Fibroblast of the conjunctiva (primary cell): ENCODE results near the gene IPMK.
"Not testable (repeated sequence)": the region's sequence is repeated elsewhere in the genome, so short reads cannot be mapped to it uniquely, and the experiment has no call there.

Experiments
- DNase-seq: peaks from one replicate; pipeline ENCODE4 v3.0.0-alpha.2; 2010; ENCODE audit warnings: low read depth

IPMK gene

DNA sequence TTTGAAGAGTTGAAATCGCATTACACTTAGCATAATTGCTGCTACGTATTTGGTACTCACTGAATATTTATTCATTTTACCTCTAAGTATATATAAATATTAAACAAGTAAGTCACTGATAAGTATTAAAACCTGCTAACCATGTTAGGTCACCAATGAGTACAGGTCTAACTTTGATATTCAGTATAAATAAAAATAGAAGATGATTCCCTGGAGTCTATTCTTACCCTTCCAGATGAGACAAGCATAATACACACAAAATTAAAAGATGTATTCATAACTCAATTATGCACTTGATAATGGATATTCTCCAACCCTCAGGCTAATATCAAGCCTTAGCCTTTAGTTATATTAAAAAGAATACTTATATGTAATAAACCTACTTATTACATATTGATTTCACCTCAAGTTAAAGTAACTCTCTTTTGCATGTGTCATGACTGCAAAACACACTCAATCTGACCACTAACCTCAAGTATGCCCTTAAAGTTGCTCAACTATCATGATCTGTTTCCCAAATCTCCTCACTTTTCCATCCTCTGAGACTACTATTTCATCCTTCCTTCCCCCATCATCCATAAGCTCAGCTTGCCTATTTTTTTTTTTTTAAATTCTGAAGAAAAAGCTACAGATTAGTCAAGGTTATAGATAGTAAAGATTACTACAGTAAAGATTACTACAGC lies 46.8 kb downstream of the IPMK start:
- no peak for DNase-seq

DNA sequence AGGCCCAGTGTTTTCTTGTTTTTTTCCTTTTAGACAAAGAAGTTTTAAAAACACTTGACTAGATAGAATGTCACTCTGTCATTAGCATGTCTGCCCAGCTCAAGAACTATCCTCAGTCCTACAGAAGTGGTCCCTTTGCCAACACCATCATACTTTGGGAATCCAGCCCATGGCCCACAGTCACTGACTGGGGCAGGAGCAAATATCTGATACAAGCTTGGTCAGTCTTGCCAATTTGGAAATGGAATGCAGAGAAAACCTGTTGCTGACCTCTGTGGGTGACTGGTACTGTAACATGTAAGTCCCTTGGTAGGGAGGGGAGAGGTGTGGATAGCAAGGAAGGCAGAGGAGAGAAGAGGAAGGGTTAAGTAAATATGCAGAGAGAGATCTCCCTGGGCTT lies 47.8 kb downstream of the IPMK start:
- DNase-seq, result no peak

- no peak for DNase-seq
Measured at GRCh38 chr10:58217612-58218011, 50.1 kb downstream of the IPMK start.

DNA sequence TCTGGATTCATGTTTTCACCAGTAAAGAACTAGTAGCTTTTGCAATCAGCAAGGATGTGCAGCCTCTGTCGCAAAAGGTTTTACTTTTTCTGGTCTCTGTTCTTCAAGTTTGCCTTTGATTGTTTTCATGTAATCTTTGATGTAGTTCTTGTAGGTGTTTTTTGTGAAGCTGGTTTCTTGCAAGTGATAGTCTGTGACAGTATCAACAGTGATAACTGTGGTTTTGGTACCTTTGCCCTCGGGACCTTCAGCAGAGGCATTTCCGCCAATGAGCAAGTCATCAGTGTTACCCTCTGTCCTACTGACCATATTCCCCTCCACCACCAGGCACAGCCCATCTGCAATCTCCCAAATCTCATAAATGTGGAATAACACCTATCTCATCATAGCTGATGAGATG lies 55.1 kb downstream of the IPMK start:
- DNase-seq, result no peak

DNA sequence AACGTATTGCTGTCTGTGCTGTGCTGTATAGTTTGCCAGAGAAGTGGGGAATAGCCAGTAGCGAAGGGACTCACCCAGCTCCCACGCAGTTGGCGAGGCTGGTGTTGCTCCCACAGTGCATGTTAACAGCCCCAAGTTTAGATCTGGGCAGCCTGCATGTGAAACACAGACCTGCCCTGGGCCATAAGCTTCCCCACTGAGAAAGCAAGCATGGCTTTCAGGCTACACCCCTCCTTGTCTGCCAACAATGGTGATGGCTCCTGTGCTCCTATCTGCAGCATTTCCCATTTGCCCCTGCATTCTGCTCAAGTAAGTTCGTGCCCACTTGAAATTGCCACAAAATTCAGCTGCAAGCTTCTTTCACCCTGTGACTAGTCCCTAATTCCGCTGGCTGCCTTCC lies 57.5 kb downstream of the IPMK start:
- DNase-seq, result no peak

GRCh38 chr10:58209669-58210068 lies 58.0 kb downstream of the IPMK start:
- no peak for DNase-seq

- DNase-seq, result no peak
Measured at GRCh38 chr10:58206251-58206650, 61.4 kb downstream of the IPMK start.

DNA sequence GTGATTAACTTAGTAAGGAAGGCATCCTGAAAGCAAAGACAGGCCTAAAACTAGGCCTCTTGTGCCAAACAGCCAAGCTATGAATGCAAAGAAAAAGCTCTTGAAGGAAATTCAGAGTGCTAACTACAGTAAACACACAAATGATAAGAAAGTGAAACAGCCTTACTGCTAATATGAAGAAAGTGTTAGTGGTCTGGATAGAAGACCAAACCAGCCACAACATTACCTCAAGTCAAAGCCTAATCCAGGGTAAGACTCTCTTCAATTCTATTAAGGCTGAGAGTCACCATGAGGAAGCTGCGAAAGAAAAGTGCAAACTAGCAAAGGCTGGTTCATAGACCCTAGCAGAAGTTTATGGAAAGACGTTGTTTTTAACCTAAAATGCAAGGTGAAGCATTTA lies 66.0 kb downstream of the IPMK start:
- DNase-seq, result no peak

DNA sequence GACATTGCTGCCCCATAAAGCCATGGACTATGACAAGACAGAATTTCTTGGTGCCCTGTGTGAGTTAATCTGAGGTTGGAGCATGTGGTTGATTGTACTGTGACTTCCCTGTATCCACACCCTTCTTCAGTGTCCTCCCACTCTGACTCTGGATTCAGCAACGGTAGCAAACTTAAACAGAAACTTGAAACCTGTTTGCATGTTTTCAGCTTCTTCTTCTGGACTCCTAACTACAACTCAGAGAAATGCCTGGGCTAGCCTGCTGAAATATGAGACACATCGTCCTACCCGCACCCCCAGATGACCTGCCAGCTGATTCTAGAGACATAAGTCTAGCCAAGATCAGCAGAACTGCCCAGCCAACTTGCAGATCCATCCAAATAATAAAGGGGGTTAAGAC lies 78.4 kb downstream of the IPMK start:
- peak; percentile 30 for DNase-seq

DNA sequence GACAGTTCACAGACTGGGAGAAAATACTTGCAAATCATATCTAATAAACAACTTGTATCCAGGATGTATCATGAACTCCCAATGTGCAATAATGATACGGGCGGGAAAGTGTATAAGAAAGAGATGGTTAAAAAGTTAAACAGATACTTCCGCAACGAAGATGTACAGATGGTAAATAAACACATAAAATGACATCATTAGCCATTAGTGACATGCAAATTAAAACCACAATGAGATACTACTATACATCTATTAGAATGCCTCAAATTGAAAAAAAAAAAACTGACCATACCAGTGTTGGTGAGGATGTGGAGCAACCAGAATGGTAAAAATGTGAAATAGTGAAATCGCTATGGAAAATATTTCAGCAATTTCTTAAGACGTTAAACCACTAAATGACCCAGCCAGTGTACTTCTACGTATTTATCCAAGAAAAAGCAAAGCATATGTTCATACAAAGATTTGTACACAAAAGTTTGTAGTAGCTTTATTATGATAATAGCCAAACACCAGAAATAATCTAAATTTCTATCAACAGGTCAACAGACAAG lies 83.5 kb downstream of the IPMK start:
- no peak for DNase-seq

- no peak for DNase-seq
Measured at GRCh38 chr10:58180666-58181065, 87.0 kb downstream of the IPMK start.

DNA sequence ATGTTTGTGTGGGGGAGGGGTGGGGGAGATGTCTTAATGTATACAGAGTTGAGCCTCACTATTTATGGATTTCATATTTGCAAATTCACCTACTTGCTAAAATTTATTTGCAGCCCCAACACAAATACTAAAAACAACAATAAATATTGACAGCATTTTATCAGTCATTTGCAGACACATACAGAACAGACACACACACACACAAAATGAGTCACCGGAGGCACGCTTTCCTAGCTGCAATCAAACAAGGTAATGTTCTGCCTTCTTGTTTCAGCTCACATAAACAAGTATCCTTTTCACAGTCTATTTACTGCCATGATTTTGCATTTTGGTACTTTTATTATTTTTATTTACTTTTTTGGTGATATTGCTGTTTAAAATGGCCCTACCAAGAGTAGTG lies 88.5 kb downstream of the IPMK start:
- no peak for DNase-seq

GRCh38 chr10:58178811-58179210 lies 88.9 kb downstream of the IPMK start:
- no peak for DNase-seq

DNA sequence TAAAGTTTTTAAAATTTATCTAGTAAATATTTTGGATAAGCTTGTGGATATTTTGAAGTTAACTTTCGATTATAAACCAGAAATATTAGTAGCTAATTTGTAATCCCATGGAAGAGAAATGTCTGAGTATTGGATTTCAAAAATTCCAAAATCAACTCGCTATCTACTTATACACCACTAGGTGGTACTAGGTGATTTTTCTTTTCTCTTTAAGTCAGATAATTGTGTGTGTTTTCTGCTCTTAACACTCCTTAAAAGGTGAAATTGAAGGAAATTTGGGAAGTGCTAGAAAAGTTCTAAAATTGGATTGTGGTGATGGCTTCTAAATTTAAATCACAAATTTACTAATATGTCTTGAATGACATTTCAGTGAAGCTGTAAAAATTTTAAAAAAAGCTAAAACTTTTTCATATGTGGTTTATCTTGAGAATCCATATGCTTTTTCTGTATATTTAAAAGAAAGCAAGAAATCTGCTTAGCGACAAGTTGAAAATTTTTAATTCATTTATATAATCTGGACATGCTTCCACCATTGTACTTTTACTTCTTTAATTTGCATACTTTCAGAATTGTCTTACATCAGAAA lies 90.2 kb downstream of the IPMK start:
- DNase-seq, result no peak

GRCh38 chr10:58175990-58176900 lies 91.4 kb downstream of the IPMK start:
- DNase-seq, result no peak

DNA sequence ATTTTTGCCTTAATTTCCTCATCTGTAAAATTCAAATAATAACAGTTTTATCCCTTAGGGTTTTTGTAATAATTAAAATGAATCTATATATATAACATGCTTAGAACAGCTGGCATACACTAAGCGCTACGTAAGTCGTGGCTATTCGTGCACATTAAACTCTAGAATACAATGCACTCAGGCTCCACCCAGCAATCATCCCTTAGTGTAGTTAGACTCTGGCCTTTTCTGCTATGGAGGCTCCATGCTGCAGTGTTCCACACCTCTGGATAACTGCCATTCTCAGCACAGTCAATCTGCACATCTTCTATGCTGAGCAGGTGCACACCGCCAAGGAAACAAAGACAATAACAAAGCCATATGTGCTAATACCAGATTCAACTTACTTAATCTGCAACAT lies 92.9 kb downstream of the IPMK start:
- no peak for DNase-seq

- DNase-seq, result no peak
Measured at GRCh38 chr10:58173391-58173790, 94.3 kb downstream of the IPMK start.

DNA sequence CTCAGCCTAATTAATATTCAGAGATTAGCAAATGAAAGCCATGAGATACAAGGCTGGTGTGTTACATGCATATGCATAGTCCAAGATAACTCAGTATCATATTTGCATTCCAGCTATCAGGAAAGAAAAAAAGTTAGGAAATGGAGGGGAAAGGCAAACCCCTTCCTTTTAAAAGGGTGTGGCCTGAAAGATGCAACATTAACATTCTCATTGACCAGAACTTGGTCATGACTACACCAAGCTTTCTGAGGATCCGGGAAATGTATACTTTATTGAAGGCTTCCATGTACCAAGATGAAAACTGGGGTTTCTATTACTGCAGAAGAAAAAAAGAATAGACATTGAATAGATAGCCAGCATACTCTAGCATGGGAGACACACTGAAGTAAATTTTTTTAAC lies 96.5 kb downstream of the IPMK start:
- no peak for DNase-seq

DNA sequence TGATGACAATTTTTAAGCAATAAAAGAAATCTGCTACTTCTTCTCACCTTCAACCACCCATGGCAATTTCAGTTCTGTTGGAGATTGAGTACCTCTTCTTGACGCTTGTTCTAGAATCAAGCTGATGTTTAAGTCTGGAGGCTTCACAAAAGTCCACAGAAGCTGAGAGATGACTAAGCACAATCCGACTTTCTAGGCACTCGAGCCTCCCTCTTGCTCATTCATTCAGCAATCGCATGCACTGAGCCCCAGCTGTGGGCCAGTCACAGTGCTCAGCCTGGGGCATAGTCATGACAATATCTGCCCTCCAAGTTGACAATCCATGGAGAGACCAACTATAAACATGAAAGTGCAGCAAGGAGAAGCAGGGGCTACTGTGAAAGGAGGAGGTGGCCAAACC lies 103.2 kb downstream of the IPMK start:
- DNase-seq, result no peak

DNA sequence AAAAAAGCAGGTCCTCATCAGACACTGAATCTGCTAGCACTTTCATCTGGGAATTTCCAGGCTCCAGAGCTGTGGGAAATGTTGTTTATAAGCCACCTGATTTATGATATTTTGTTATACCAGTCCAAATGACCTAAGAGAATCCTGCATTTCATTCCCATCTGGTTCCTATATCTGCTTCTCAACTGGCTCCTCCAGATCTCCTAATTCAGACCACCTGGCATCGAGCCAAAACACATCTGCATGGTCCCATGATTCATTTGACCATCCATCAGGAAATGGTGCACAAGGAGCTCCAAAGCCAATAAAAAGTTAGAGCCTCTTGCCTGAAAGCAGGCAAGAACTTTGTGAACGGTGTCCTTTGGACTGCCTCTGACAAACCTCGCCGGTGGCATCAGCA lies 108.9 kb downstream of the IPMK start:
- DNase-seq, result no peak

DNA sequence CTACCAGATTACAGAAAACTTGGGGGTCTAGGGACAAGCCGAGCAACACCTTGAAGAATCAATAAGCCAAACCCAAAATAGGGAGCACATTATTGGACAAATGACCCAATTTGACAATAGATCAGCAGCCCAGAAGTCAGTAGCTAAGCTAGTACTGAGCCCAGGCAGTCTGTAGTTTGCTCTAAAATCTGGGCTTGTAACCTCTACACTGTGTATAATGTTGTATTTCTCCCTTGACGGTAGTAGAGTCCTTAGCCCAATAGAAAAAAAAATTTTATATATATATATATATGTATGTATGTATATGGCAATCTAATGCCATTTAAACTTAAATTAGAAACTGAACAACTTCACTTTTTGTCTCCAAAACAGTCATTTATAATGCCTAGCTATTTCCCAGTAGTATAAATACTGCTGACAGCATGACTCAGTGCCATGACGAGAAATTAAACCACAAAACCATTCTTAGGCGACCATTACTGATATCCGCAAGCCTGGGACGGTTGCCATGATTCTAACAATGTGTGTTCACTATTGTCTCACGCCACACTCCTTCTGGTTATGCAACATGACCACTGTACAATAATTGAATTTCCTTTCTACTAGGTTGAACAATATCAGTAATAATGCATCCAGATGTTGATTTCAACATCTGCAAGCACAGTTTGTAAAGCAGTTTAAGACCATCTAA lies 110.5 kb downstream of the IPMK start:
- DNase-seq, result peak; percentile 88

DNA sequence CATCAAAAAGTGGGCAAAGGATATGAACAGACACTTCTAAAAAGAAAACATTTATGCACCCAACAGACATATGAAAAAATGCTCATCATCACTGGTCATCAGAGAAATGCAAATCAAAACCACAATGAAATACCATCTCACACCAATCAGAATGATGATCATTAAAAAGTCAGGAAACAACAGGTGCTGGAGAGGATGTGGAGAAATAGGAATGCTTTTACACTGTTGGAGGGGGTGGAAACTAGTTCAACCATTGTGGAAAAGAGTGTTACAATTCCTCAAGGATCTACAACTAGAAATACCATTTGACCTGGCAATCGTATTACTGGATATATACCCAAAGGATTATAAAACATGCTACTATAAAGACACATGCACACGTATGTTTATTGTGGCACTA lies 111.8 kb downstream of the IPMK start:
- not testable (repeated sequence) for DNase-seq
